Testis (tissue), 3 donors: Measurements from ENCODE around the gene ERCC1. TPM values are rescaled to one million over a fixed set of nuclear protein-coding genes. Genes with fewer than 3 reads are reported as not detected.

ENCODE experiments used
- DNase-seq: peaks from one replicate; pipeline ENCODE4 v3.0.0-alpha.2; 2019
- H3K27ac ChIP-seq, 2 donors: fragments of 200-600 bp; sonication (generic); one replicate each; pipeline ENCODE4 v1.5.1; 2019
- H3K27me3 ChIP-seq: fragments of 200-600 bp; sonication (generic); one replicate; pipeline ENCODE4 v1.5.1; 2019
- H3K36me3 ChIP-seq: fragments of 200-600 bp; sonication (generic); one replicate; pipeline ENCODE4 v1.5.1; 2017; ENCODE audit warnings: low read depth; ENCODE audit errors: missing control alignments
- H3K4me1 ChIP-seq: fragments of 200-600 bp; sonication (generic); one replicate; pipeline ENCODE4 v1.5.1; 2019
- H3K4me3 ChIP-seq, 2 donors: fragments of 200-600 bp; sonication (generic); one replicate each; pipeline ENCODE4 v1.5.1; 2017 to 2019
- H3K9me3 ChIP-seq: fragments of 200-600 bp; sonication (generic); one replicate; pipeline ENCODE4 v1.5.1; 2017
- POLR2A ChIP-seq: fragments of 450-650 bp; IDR thresholded peaks from one replicate; pipeline ENCODE4 v1.6.1; 2017; ENCODE audit warnings: antibody characterized with exemption, mild to moderate bottlenecking, moderate library complexity
- WGBS, 2 donors: methylation state at CpG; one replicate each; pipeline ENCODE4 v1.1.5; 2018; 5-methylcytosine and 5-hydroxymethylcytosine counted together
- intact Hi-C: fragments of 100-400 bp; cut with DNase I; formaldehyde crosslinking; loops from one replicate; pipeline ENCODE4 v1.15.1; 2023; ENCODE audit warnings: low total_unique reads
- polyA plus RNA-seq: library from polyadenylated mRNA; stranded (reverse); fragments of 350-450 nt; fragmentation: Illumina TruSeq; extraction: RNeasy Lipid Tissue Mini Kit (QIAGEN cat#74804); gene quantifications from one replicate; pipeline ENCODE4 v1.2.3, GENCODE V29; 2014; ENCODE audit warnings: low read depth, low replicate concordance; ENCODE audit not compliant: insufficient read depth
- total RNA-seq, 2 donors: library from RNA; depleted of rRNA; stranded (reverse); fragments of >200 nt; gene quantifications; one replicate each; pipeline ENCODE4 v1.2.3, GENCODE V29; 2016
- TF ChIP-seq, protein P1 (sequence below), 3 experiments: fragments of 450-650 bp in 2 of 3; fragments of 200-600 bp in 1 of 3; sonication (generic) in 1 of 3; IDR thresholded peaks; one replicate each; pipeline ENCODE4 v1.5.1; 2016 to 2019; ENCODE audit warnings: antibody characterized with exemption in 3 of 3, mild to moderate bottlenecking in 2 of 3, moderate library complexity in 1 of 3

The ERCC1 gene
- total and polyA plus RNA-seq, 3 donors from 2014 or later, result 71.8 to 112 (median 95.7) TPM

DNA sequence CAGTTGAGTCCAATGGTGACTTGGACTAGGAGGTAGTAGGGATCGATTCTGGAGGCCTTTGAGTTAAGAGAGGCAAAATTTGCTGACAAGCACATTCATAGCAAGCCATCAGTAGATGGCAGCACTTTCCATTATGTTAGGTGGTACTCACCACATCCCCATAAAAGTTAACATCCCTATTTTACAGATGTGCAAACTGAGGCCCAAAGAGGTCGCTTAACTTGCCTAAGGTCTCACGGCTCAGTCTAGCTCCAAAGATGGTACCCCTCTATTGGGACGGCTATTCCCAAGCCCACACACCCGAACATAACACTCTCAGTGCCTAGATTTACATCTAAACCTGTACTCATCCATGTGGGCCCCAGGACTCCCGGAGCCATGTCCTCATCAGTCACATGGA is 22.6 kb upstream of the ERCC1 start:
- H3K4me3 ChIP-seq, result no peak overlapping the region
- H3K4me1 ChIP-seq, result peaks cover 12% of the 10 kb centered on the region
- no peaks in the 10 kb centered on the region for H3K27me3 ChIP-seq
- no peak for DNase-seq
- intact Hi-C loops, result no loop called here
- H3K9me3 ChIP-seq, result no peaks in the 10 kb centered on the region
- H3K36me3 ChIP-seq, result no peaks in the 10 kb centered on the region
- WGBS, 2 donors, result 79 to 88% methylated on average over 6 of the region's 6 CpGs
- TF ChIP-seq, protein P1, sequence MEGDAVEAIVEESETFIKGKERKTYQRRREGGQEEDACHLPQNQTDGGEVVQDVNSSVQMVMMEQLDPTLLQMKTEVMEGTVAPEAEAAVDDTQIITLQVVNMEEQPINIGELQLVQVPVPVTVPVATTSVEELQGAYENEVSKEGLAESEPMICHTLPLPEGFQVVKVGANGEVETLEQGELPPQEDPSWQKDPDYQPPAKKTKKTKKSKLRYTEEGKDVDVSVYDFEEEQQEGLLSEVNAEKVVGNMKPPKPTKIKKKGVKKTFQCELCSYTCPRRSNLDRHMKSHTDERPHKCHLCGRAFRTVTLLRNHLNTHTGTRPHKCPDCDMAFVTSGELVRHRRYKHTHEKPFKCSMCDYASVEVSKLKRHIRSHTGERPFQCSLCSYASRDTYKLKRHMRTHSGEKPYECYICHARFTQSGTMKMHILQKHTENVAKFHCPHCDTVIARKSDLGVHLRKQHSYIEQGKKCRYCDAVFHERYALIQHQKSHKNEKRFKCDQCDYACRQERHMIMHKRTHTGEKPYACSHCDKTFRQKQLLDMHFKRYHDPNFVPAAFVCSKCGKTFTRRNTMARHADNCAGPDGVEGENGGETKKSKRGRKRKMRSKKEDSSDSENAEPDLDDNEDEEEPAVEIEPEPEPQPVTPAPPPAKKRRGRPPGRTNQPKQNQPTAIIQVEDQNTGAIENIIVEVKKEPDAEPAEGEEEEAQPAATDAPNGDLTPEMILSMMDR (IDR thresholded peaks at IDR 0.05), result no peak
- no peak for TF ChIP-seq POLR2A
- H3K27ac ChIP-seq, result no peak overlapping the region

DNA sequence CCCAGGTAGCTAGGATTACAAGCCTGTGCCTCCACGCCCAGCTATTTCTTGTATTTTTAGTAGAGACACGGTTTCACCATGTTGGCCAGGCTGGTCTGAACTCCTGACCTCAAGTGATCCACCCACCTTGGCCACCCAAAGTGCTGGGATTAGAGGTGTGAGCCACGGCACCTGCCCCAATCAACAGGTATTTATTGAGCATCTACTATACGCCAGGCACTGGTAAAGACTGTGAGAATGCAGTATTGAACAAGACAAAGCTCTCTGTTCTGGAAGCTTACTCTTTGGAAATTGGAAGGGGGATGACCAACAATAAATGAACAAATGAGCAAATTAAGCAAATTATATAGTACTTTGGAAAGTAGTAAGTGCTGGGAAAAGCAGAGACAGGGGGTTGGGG is 21.4 kb upstream of the ERCC1 start:
- Histone ChIP-seq H3K36me3 (no peaks in the 10 kb centered on the region), H3K9me3 (no peaks in the 10 kb centered on the region), H3K27ac (peak overlapping the region in 1 of 2 donors; percentile 94), H3K27me3 (no peaks in the 10 kb centered on the region), H3K4me3 (no peak overlapping the region), H3K4me1 (peaks cover 15% of the 10 kb centered on the region)
- 65 to 86% methylated on average over 4 of the region's 4 CpGs for WGBS, 2 donors
- intact Hi-C loops, result no loop called here
- no peak for DNase-seq
- TF ChIP-seq POLR2A, result no peak
- TF ChIP-seq, protein P1 (IDR thresholded peaks at IDR 0.05), result no peak

DNA sequence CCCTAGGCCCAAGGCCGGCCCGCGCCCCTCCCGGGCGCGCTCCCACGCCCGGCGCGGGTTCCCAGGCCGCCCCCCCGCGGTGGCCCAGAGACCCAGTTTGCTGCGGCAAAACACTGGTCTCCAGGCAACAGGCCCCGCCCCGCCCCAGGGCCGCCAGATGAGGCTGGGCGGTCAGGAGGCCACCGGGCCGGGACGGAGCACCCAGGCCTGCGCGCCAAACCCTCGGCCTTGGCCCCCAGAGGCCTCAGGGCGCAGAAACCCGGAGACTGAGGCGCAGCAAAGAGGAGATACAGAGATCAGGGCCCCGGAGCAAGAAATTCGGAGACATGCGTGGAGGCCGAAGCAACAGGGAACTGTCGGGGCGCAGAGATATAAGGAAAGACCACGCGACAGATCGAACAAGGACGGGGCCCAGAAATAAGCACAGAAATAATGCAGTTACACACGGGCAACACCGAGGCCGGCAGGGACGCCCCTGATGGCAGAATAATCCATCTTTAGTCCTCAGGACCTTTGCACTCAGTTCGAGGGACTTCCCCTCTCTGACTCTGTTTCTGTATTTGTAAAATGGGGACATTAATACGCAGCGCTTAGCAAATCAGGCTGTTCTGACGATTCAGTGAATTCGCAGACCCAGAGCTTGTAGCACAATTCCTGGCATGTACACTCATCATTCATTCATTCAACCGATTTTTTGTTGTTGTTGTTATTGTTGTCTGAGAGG is 20.8 kb upstream of the ERCC1 start:
- Histone ChIP-seq H3K36me3 (no peaks in the 10 kb centered on the region), H3K4me3 (peak overlapping the region; percentile 50 to 51), H3K4me1 (peaks cover 16% of the 10 kb centered on the region), H3K9me3 (no peaks in the 10 kb centered on the region), H3K27me3 (no peaks in the 10 kb centered on the region), H3K27ac (peak overlapping the region; percentile 79 to 94)
- WGBS, 2 donors, result 7 to 10% methylated on average over 26 to 47 of the region's 47 CpGs
- TF ChIP-seq POLR2A, result no peak
- TF ChIP-seq, protein P1 (IDR thresholded peaks at IDR 0.05), result no peak
- intact Hi-C loops, result no loop called here
- peak; percentile 95 for DNase-seq

DNA sequence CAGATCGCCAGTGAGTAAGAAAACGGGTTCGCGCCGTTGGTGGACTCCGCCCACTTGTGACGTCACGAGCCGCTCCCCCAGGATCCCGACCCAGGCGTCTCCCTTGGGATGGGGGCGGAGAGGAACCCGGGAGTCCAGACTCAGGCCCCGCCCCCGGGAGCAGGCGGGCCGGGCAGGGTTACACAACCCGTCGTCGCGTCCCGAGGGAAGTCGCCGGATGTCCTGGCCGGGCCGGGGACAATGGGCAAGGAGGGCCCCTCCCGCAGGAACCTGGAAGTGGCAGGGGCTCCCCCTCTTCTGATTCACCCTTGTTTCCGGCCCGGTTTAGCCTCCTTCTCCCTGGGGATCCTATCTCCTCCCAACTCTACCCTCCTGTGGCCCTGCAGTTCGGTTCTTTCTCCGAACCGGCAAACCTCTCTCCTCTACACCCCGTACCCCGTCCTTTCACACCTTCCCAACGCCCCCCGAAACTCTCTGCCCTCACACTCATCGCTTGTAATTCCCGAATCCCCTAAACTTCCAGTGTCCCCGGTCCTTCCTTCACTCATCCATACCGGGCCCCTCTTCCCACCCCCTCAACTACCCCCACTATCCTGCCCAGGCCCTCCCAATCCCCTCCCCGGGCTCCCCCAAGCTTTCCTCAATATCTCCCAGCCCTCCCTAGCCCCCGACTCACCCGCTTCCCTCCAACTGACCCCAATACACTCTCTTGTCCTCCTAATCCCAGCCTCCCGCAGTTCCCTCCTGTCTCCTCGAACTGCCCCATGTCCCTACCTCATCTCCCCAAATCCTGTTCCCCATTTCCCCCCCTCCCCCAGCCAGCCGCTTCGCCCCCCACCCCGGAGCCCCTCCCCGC is 20.0 kb upstream of the ERCC1 start:
- peak; percentile 94 for DNase-seq
- no peaks in the 10 kb centered on the region for H3K27me3 ChIP-seq
- TF ChIP-seq POLR2A, result peak; percentile 11
- TF ChIP-seq, protein P1 (IDR thresholded peaks at IDR 0.05), result no peak
- peaks cover 16% of the 10 kb centered on the region for H3K4me1 ChIP-seq
- intact Hi-C loops, result no loop called here
- WGBS, 2 donors, result 1% methylated on average over 23 to 49 of the region's 49 CpGs
- peak overlapping the region; percentile 50 to 51 for H3K4me3 ChIP-seq
- no peaks in the 10 kb centered on the region for H3K9me3 ChIP-seq
- no peaks in the 10 kb centered on the region for H3K36me3 ChIP-seq
- peak overlapping the region; percentile 79 to 94 for H3K27ac ChIP-seq
